Embryonic facial prominence (tissue), 1 donor: Measurements from ENCODE around the gene EIF2D.
"Not testable (repeated sequence)": the region's sequence is repeated elsewhere in the genome, so short reads cannot be mapped to it uniquely, and the experiment has no call there.

Source experiments
- DNase-seq: peaks from one replicate; pipeline ENCODE4 v3.0.0-alpha.2; 2016; ENCODE audit errors: extremely low spot score

EIF2D gene

DNA sequence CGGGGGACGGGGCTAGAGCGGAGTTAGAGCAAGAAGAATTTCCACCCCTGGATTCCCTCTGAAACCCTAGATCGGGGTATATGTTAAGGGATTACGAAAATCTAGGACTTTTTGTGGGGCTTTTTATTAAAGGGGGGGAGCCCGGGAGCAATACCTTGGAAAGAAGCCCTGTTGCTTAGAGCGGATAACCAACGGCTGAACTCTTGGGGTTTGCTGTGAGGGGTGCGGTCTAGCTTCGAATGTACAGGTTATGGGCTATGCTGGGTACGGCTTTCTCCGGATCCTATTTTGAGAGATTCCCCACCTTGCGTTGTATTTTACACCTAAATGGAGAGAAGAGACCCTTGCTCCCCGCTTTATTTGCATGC, 23.7 kb upstream of the EIF2D start:
- no peak for DNase-seq

DNA sequence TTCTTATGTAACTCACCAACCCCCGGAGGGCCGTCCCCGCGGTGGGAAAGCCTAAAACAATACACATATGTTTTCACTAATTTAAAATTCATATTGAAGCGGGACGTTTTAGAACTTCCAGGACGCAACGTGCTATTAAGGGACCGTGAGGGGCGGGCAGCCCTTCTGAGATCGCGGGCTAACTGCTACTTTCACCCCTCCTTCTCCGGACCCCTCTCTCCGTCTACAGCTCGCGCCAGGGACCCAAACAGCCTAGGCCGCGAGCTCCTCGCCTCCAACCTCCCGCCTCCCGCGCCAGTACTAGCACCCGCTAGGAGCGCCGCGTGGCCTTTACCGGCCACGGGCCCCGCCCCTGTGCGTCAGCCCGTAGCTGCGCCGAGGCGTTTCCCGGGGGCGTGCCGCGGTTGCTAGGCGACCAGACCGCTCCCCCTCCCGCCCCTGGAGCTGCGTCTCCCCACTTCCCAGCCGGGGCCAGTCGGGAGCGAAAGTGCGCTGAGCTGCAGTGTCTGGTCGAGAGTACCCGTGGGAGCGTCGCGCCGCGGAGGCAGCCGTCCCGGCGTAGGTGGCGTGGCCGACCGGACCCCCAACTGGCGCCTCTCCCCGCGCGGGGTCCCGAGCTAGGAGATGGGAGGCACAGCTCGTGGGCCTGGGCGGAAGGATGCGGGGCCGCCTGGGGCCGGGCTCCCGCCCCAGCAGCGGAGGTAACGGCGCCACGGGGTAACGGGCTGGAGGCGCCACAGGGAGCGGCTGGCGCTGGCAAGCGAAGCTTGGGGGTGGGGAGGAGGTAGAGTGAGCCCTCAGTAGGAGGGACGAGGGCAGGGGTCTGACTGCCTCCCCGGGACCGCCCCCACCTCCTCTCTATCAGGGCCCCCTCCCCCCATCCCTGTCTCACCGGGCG, 23.1 kb upstream of the EIF2D start, which contains the start of gene DYRK3:
Gene DYRK3 (plus strand): TSS at position 457 of the 898 bp plus-strand sequence. CDS start 168 bp downstream, at position 625.
- DNase-seq = peak; percentile 77

DNA sequence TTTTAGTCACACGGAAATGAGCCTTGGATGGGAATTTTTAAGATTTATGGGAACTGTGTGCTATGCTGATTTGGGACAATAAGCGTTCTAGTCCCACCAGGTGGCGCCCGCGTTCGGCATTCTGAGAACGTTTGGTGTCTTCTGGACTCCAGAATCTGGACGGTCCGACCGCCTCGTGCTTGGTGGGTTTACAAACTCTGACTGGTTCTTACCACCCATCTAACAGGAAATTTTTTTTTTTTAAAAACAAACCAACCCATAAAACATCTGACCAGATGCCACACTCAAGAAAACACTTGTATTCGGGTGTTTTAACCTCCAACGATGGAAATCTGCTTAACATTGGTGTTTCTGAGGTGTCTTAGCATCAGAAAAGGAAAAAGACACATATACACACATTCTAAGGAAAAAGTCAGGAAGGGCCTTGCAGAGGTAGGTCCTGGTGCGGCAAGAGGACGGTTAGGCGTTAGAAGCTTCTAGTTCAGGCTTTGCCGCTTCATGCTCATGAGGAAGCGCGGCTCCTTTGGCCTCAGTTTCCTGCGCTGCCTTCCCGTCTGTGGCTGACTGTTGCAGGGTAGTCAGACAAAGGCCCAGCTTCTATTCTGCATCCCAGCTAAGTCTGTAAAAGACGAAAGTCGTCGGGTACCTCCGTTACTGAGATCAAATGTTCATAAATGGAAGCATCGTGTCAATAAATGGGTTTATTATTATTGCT, 22.3 kb upstream of the EIF2D start:
- DNase-seq = peak; percentile 78

- DNase-seq = no peak
Measured at GRCh38 chr1:206633708-206634121, 21.4 kb upstream of the EIF2D start.

DNA sequence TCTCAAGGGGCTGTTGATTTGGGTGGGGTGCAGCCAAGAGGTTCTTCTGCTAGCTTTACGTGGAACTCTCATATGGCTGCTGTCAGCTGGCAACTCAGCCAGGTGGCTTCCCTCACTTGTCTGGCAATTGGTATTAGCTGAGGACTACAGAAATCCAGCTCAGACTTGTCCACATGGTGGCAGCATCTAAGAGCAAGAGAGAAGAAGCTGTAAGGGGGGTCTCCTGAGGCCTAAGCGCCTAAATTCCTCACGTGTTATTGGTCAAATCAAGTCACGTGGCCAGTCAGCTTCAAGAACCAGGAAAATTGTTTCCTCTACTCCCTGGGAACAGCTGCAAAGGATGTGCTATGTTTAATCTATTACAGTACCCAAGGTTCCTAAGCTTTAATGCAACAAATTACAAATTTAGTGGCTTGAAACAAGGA, 18.8 kb upstream of the EIF2D start:
- DNase-seq = peak; percentile 19

GRCh38 chr1:206628916-206629315, 16.7 kb upstream of the EIF2D start:
- no peak for DNase-seq

GRCh38 chr1:206626396-206626795, 14.1 kb upstream of the EIF2D start:
- DNase-seq = not testable (repeated sequence)

DNA sequence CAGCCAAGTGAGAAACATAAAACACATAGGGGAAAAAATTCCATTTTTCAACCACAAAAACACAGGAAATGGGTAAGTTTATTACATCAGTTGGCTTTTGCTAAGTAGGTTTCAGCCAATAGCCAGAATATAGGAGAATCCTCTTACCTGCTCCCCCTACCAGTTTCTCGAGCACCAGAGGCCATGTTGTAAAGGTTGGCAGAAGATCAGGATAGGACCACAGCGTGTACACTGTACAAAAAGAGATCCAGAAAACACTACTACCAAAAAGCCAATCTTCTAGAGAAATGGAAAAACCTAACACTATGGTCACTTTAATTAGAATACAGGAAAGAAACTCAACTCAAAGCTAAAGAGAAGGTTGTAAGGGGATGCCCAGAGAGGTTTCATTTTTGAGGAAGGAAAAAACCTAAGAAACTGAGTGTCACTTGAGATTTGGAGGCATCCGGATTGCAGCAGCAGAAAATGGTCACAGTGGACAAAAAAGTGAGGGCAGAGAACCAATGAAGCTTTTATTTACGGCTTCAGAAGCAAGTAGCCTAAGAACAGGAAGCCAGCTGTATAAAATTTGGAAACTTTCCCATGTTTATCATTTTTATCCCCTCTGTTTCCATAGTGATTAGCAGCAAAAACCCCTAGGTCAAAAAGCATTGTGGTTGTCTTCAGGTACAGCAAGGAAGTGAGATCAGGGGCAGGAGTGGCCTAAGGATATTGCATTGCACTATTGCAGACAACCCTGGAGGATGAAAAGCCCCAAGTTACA, 2.9 kb downstream of the EIF2D start:
- no peak for DNase-seq

DNA sequence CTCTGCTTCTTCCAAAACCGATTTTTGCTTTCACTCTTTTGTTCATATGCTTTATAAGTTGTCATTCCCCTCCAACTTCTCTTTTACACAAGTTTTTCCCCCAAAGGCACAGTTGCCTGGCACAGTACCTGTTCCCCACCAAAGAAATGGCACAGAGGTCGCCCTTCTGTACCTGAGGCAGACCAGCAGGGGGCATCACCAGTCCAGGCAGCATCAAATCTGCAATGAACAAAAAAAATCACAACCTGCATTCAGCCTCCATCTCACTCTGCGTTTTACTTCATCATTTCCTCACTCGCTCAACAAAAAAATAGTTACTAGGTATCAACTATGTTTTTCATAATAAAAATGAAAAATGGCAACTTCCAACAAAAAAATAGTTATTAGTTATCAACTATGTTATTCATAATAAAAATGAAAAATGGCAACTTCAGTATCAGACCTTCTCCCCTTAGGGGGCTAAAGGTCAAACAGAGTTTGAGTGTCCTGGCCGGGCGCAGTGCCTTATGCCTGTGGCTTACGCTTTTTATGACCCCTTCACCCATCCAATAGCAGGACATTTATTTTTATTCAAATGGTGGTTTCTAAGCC, 4.1 kb downstream of the EIF2D start:
- no peak for DNase-seq

GRCh38 chr1:206606867-206607266, 5.4 kb downstream of the EIF2D start:
- DNase-seq = no peak

DNA sequence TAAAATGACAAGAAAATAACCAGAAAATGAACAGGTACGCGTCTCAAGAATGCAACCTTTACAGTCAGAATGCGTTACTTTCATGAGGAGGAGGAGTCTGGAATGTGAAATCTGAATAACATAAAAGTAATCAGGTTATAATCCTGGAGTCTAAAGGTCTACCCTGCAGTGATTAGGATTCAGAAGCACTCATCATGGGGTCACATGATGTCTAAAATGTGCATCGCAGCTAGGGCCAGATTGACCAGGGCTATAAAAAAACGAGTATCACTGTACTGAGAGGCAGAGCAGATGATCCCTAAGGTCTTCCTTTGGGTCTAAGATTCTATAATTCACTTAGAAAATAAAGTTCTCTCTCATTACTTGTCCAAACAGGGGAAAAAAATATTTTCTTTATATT, 7.4 kb downstream of the EIF2D start:
- no peak for DNase-seq

DNA sequence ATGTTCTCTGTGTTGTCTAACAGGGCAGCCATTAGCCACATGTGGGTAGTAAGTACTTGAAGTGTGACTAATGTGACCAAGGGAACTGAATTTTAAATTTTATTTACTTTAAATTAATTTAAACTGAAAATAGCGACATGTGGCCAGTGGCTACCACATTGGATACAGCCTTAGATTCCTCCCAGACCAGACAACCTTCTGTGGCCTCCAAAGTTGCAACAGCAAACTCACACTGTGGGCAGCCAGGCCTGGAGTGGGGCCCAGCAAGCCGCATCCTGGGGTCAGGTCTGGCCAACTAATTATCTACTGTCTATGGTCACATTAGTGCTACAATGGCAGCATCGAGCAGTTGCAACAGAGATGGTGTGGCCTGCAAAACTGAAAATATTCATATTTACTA, 11.7 kb downstream of the EIF2D start:
- no peak for DNase-seq

- no peak for DNase-seq
Measured at GRCh38 chr1:206596319-206596666, 16.0 kb downstream of the EIF2D start.

GRCh38 chr1:206595581-206596318, 16.5 kb downstream of the EIF2D start:
- no peak for DNase-seq

- DNase-seq = no peak
Measured at GRCh38 chr1:206593351-206593925, 18.8 kb downstream of the EIF2D start.

DNA sequence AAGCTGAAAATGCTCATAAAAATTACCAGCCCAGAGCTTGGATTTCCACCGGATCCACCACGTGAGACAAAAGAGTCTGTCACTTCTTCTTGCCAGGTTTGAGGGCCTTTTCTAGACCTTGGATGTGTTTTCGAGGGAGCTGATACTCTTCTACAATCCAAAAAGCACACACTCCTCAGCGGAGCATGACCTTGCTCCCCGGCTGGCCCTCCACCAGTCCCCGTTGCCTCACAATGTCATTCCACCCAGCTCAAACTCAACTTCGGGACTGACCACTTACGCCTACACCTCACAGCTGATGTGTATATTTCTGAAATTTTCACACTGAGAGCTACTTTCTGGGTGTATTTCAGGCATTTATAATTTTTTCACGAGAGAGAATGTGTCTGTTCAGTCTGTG, 20.6 kb downstream of the EIF2D start:
- no peak for DNase-seq

- DNase-seq = no peak
Measured at GRCh38 chr1:206591226-206591625, 21.0 kb downstream of the EIF2D start.

DNA sequence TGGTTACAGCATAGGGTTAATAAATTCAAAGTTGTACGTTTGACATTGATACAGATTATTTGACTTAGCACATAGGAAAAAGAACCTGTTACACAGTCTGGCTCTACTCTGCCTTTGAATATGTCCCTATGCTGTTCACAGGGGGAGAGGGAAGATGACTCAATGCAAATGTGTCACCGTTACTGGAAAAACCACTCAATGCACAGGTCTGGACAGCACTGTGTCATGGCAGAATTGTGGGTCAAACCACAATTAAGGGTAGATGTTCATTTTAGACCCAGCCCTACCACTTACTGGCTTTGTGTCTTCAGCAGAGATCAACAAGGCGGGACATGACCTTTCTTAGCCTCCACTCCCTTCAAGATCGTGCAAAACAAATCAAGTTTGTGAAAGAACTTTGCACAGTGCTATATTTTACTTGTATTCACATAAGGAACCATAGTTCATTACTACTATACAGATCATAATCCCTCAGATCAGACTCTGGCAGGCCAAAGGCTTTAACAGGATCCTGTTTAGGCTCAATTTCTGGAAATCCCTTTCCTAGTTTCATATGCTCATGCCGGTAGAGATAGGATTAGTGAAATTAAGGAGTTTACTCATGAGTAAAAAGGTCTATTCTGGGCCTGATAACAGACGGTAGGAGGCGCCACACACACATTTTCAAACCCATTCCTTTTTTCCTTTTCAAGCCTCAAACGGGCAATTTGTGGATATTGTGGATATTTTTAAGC, 22.1 kb downstream of the EIF2D start:
- no peak for DNase-seq

DNA sequence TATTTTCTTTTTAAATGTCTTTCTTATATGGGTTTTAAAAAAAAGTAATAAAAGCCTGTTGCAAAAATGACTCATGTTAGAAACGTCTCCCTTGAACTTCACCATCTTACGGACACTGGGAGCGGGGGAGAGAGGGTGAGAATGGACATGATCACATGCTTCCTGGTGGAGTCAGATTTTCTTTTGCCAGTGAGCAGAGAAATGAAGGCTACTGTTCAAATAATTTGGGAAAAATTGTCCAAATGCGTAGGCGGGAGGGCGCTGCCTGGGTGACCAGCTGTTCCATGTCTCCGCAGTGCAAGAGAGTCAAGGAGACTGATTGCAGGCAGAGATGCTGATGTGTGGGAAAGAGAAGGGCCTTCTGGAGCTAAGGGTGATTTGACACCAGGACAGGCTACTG, 23.1 kb downstream of the EIF2D start:
- no peak for DNase-seq

DNA sequence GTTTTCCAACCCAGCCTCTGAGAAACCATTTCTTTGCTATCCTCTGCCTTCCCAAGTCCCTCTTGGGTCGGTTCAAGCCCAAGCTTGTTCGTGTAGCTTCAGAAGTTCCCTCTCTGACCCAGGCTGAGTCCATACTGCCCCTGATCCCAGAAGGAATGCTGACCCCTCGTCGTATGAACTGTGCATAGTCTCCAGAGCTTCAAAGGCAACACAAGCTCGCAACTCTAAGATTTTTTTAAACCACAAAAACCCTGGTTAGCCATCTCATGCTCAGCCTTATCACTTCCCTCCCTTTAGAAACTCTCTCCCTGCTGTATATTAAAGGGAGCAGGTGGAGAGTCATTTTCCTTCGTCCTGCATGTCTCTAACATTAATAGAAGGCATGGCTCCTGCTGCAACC, 23.8 kb downstream of the EIF2D start:
- DNase-seq = no peak
